H9 (cell line): ENCODE results near the gene TMEM273. TPM values are rescaled to one million over a fixed set of nuclear protein-coding genes. Genes with fewer than 3 reads are reported as not detected.

Experiments used
- DNase-seq: peaks from one replicate; pipeline ENCODE4 v3.0.0-alpha.2; 2017
- H2AFZ ChIP-seq: one replicate; pipeline ENCODE4 v1.6.1; 2013; ENCODE audit warnings: mild to moderate bottlenecking, low read length, control low read depth, moderate library complexity
- H2AK5ac ChIP-seq: 2 replicates; pipeline ENCODE4 v1.6.1; 2013; ENCODE audit warnings: low read length, control low read depth, mixed read lengths; ENCODE audit not compliant: insufficient read length
- H2BK120ac ChIP-seq: one replicate; pipeline ENCODE4 v1.6.1; 2013; ENCODE audit warnings: low read depth, mild to moderate bottlenecking, low read length, control low read depth, inconsistent platforms; ENCODE audit not compliant: poor library complexity, severe bottlenecking
- H2BK12ac ChIP-seq: 2 replicates; pipeline ENCODE4 v1.6.1; 2013; ENCODE audit warnings: low read length, control low read depth, mixed read lengths, low read depth; ENCODE audit not compliant: insufficient read length
- H2BK15ac ChIP-seq: 2 replicates; pipeline ENCODE4 v1.6.1; 2013; ENCODE audit warnings: low read depth, low read length, control low read depth
- H2BK20ac ChIP-seq: one replicate; pipeline ENCODE4 v1.6.1; 2013; ENCODE audit warnings: low read depth, mild to moderate bottlenecking, low read length, control low read depth, inconsistent platforms; ENCODE audit not compliant: poor library complexity, severe bottlenecking
- H2BK5ac ChIP-seq: 2 replicates; pipeline ENCODE4 v1.6.1; 2013; ENCODE audit warnings: low read length, control low read depth, mixed read lengths; ENCODE audit not compliant: insufficient read length
- H3K14ac ChIP-seq: 2 replicates; pipeline ENCODE4 v1.6.1; 2013; ENCODE audit warnings: low read length, control low read depth; ENCODE audit not compliant: insufficient read depth
- H3K18ac ChIP-seq: 2 replicates; pipeline ENCODE4 v1.6.1; 2013; ENCODE audit warnings: low read depth, mild to moderate bottlenecking, mixed read lengths, low read length, control low read depth; ENCODE audit not compliant: insufficient read length
- H3K23ac ChIP-seq: 2 replicates; pipeline ENCODE4 v1.6.1; 2013; ENCODE audit warnings: low read length, control low read depth, mixed read lengths, low read depth; ENCODE audit not compliant: insufficient read length
- H3K23me2 ChIP-seq: 2 replicates; pipeline ENCODE4 v1.6.1; 2013; ENCODE audit warnings: low read depth, mild to moderate bottlenecking, mixed read lengths, low read length, control low read depth; ENCODE audit not compliant: insufficient read length, poor library complexity, severe bottlenecking
- H3K27ac ChIP-seq: 2 replicates; pipeline ENCODE4 v1.5.1; 2013; ENCODE audit warnings: low read length, control low read depth, mixed read lengths, low read depth; ENCODE audit not compliant: insufficient read length
- H3K27me3 ChIP-seq: 2 replicates; pipeline ENCODE4 v1.6.1; 2013; ENCODE audit warnings: low read length, control low read depth, inconsistent platforms; ENCODE audit not compliant: insufficient read depth
- H3K4ac ChIP-seq: 2 replicates; pipeline ENCODE4 v1.6.1; 2013; ENCODE audit warnings: low read depth, mild to moderate bottlenecking, control low read depth, inconsistent platforms, low read length, moderate library complexity
- H3K4me1 ChIP-seq: 2 replicates; pipeline ENCODE4 v1.6.1; 2013; ENCODE audit warnings: low read length, control low read depth, inconsistent platforms; ENCODE audit not compliant: insufficient read depth
- H3K4me2 ChIP-seq: 2 replicates; pipeline ENCODE4 v1.6.1; 2013; ENCODE audit warnings: low read length, control low read depth, mixed read lengths; ENCODE audit not compliant: insufficient read length, insufficient read depth
- H3K56ac ChIP-seq: 2 replicates; pipeline ENCODE4 v1.6.1; 2013; ENCODE audit warnings: low read depth, mild to moderate bottlenecking, mixed read lengths, low read length, control low read depth; ENCODE audit not compliant: insufficient read length
- H3K79me1 ChIP-seq: 2 replicates; pipeline ENCODE4 v1.6.1; 2013; ENCODE audit warnings: low read depth, mild to moderate bottlenecking, moderate library complexity, low read length, control low read depth, inconsistent platforms; ENCODE audit not compliant: insufficient read depth, poor library complexity, severe bottlenecking
- H3K79me2 ChIP-seq: 2 replicates; pipeline ENCODE4 v1.6.1; 2013; ENCODE audit warnings: low read length, control low read depth, inconsistent platforms; ENCODE audit not compliant: insufficient read depth
- H3K9ac ChIP-seq: 2 replicates; pipeline ENCODE4 v1.6.1; 2013; ENCODE audit warnings: low read length, control low read depth, mixed read lengths; ENCODE audit not compliant: insufficient read length; ENCODE audit errors: extremely low read depth
- H3K9me3 ChIP-seq: one replicate; pipeline ENCODE4 v1.6.1; 2013; ENCODE audit warnings: low read depth, low read length, inconsistent platforms; ENCODE audit not compliant: control insufficient read depth
- H3T11ph ChIP-seq: one replicate; pipeline ENCODE4 v1.6.1; 2013; ENCODE audit warnings: mild to moderate bottlenecking, low read length, control low read depth, inconsistent platforms
- H4K20me1 ChIP-seq: one replicate; pipeline ENCODE4 v1.6.1; 2013; ENCODE audit not compliant: control insufficient read depth, insufficient read length, insufficient read depth
- H4K5ac ChIP-seq: 2 replicates; pipeline ENCODE4 v1.6.1; 2013; ENCODE audit warnings: low read depth, mild to moderate bottlenecking, mixed read lengths, low read length, control low read depth; ENCODE audit not compliant: insufficient read length
- H4K8ac ChIP-seq: replicated peaks from 2 replicates; pipeline ENCODE4 v1.6.1; 2013; ENCODE audit warnings: low read length, control low read depth, mixed read lengths, low read depth; ENCODE audit not compliant: insufficient read length
- H4K91ac ChIP-seq: 2 replicates; pipeline ENCODE4 v1.6.1; 2013; ENCODE audit warnings: low read depth, mild to moderate bottlenecking, moderate library complexity, mixed read lengths, low read length, control low read depth; ENCODE audit not compliant: insufficient read length
- H3K27ac Mint-ChIP-seq, 3 experiments: 2 replicates in 2 of 3; 3 replicates in 1 of 3; pipeline ENCODE4 v1.8.0; 2020 to 2021; ENCODE audit warnings: mixed read lengths in 3 of 3, mild to moderate bottlenecking in 1 of 3, moderate library complexity in 1 of 3
- H3K27me3 Mint-ChIP-seq: 2 replicates; pipeline ENCODE4 v1.8.0; 2021; ENCODE audit warnings: low read depth, mild to moderate bottlenecking, moderate library complexity, mixed read lengths
- H3K36me3 Mint-ChIP-seq, 3 experiments: 2 replicates in 2 of 3; 3 replicates in 1 of 3; pipeline ENCODE4 v1.8.0; 2020 to 2021; ENCODE audit warnings: low read depth in 3 of 3, mixed read lengths in 3 of 3; ENCODE audit not compliant: insufficient read depth in 1 of 3
- H3K4me1 Mint-ChIP-seq, 2 experiments: 2 replicates each; pipeline ENCODE4 v1.8.0; 2020; ENCODE audit warnings: mixed read lengths in 2 of 2
- H3K4me3 Mint-ChIP-seq, 2 experiments: 2 replicates in 1 of 2; 3 replicates in 1 of 2; pipeline ENCODE4 v1.8.0; 2020 to 2021; ENCODE audit warnings: mild to moderate bottlenecking in 2 of 2, mixed read lengths in 2 of 2, moderate library complexity in 1 of 2
- H3K9me3 Mint-ChIP-seq, 2 experiments: 2 replicates in 1 of 2; 3 replicates in 1 of 2; pipeline ENCODE4 v1.8.0; 2020; ENCODE audit warnings: mild to moderate bottlenecking in 2 of 2, mixed read lengths in 2 of 2, moderate library complexity in 1 of 2
- WGBS: extraction: QIAGEN DNeasy Blood & Tissue Kit; methylation state at CpG from one replicate; pipeline ENCODE4 v1.1.7; 2013; ENCODE audit warnings: missing lambda C conversion rate, low lambda C conversion rate, mixed read lengths; ENCODE audit not compliant: insufficient read length; ENCODE audit errors: extremely low coverage; 5-methylcytosine and 5-hydroxymethylcytosine counted together
- total RNA-seq: library from RNA; stranded (reverse); gene quantifications from 2 replicates; pipeline ENCODE4 v1.2.1, GENCODE V29; 2021
- TF ChIP-seq, protein P1 (sequence below): fragments of 200-600 bp; sonication (generic); conservative IDR thresholded peaks from 3 replicates; pipeline ENCODE4 v1.8.0; 2021; ENCODE audit warnings: antibody characterized with exemption, mild to moderate bottlenecking

TMEM273 gene
- total RNA-seq, 1 experiment from 2014 or later: not detected

DNA sequence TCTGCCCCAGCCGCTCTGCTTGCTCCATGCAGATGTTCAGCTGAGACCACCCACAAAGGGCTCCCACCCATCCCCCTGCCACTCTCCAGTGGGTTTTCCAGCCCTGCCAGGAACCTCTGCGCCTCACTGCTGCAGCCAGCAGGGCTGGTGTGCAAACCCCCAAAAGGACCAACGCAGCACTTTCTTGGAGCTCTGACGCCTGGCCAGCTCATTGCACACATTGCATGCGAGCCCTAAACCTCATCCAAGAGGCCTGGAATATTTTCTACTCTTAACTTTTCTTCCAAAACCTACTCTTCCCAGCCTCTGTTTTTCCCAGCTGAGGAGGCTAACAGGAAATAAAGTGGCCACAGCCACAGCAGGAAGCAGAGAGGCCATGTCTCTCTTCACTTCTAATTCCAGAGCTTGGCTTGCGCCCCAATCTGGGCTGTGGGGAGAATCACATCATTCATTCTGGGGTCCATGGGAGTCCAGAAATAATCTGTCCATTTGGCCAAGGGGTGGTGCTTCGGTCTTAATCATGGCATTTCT is 49.8 kb downstream of the TMEM273 start:
- DNase-seq: no peak

More for the DNA sequence above, 49.8 kb downstream of the TMEM273 start:
- Histone ChIP-seq H3K79me2 (no peaks in the 10 kb centered on the region), H3K27ac (no peak overlapping the region), H3K9me3 (no peaks in the 10 kb centered on the region), H2AK5ac (no peak overlapping the region), H3K23me2 (no peaks in the 10 kb centered on the region), H3T11ph (no peak overlapping the region), H3K23ac (no peak overlapping the region), H4K5ac (no peak overlapping the region), H3K4ac (no peak overlapping the region), H3K27me3 (no peaks in the 10 kb centered on the region), H3K79me1 (no peaks in the 10 kb centered on the region), H2BK12ac (no peak overlapping the region), H3K4me2 (no peak overlapping the region), H2AFZ (no peak overlapping the region), H2BK120ac (no peak overlapping the region), H4K8ac (no peak overlapping the region), H3K18ac (no peak overlapping the region), H2BK15ac (no peak overlapping the region), H4K91ac (no peak overlapping the region), H3K9ac (no peak overlapping the region), H2BK5ac (no peak overlapping the region), H4K20me1 (no peaks in the 10 kb centered on the region), H3K56ac (no peak overlapping the region), H2BK20ac (no peak overlapping the region), H3K4me1 (no peaks in the 10 kb centered on the region; the same call in 1 of the 2 replicates), H3K14ac (no peak overlapping the region)
- Mint-ChIP-seq H3K9me3 (peaks cover 0 to 2% of the 10 kb centered on the region in 2 experiments; a peak in 2 of 5 replicates), H3K27me3 (peaks cover 2% of the 10 kb centered on the region; the same call in 1 of the 2 replicates), H3K27ac (no peak overlapping the region), H3K36me3 (no peaks in the 10 kb centered on the region; a peak in 1 of 7 replicates), H3K4me3 (no peak overlapping the region), H3K4me1 (peaks cover 22 to 29% of the 10 kb centered on the region in 2 experiments)
- TF ChIP-seq, protein P1, sequence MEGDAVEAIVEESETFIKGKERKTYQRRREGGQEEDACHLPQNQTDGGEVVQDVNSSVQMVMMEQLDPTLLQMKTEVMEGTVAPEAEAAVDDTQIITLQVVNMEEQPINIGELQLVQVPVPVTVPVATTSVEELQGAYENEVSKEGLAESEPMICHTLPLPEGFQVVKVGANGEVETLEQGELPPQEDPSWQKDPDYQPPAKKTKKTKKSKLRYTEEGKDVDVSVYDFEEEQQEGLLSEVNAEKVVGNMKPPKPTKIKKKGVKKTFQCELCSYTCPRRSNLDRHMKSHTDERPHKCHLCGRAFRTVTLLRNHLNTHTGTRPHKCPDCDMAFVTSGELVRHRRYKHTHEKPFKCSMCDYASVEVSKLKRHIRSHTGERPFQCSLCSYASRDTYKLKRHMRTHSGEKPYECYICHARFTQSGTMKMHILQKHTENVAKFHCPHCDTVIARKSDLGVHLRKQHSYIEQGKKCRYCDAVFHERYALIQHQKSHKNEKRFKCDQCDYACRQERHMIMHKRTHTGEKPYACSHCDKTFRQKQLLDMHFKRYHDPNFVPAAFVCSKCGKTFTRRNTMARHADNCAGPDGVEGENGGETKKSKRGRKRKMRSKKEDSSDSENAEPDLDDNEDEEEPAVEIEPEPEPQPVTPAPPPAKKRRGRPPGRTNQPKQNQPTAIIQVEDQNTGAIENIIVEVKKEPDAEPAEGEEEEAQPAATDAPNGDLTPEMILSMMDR: no peak
- no CpG with 5 or more reads among the region's 7 CpGs for WGBS
